Germinal center (tissue), 1 donor: ENCODE results near the gene PCSK4.

ENCODE experiments used
- DNase-seq: peaks from one replicate; pipeline ENCODE4 v3.0.0; 2012; ENCODE audit warnings: mixed read lengths, low spot score

PCSK4 gene

DNA sequence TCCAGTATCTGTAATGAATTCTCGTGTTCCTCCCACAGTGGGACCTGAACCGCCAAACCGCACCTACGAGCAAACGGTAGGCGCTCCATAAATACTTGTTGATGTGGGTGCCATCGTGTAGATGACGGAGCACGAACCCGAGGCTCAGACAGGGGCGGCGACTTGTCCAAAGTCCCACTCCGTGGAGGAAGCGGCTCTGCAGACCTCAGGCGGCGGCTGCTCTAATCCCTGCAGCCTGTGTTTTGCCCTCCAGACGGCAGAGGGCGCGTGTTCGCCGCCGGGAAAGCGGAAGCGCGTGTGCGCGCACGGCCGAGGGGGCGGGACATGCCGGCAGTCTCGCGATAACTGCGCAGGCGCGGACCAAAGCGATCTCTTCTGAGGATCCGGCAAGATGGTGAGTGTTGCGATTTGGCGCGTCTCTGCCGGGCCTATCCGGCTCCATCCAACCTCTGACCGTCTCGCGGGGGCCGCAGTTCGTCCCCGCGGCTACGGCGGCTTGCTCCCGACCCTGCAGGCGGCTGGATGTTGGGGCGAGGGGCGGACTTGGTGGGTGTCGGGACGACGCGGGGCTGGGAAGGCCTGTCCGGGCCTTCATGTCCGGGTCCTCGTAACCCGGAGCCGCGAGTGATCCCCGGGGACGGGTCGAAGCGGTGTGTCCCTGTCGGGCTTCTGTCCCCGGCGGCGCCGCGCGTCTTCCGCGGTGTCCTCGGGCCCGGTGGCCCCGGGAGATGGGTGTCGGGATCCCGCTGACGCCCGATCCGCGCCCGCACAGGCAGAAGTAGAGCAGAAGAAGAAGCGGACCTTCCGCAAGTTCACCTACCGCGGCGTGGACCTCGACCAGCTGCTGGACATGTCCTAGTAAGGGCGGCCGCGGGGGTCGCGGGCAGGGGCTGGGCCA lies 51.9 kb downstream of the PCSK4 start, which contains the start of gene RPS15:
Gene RPS15, plus strand, starts transcription at position 362 of the 898 bp plus-strand sequence. Its CDS starts 30 bp downstream, at position 392.
- DNase-seq = peak; percentile 94

DNA sequence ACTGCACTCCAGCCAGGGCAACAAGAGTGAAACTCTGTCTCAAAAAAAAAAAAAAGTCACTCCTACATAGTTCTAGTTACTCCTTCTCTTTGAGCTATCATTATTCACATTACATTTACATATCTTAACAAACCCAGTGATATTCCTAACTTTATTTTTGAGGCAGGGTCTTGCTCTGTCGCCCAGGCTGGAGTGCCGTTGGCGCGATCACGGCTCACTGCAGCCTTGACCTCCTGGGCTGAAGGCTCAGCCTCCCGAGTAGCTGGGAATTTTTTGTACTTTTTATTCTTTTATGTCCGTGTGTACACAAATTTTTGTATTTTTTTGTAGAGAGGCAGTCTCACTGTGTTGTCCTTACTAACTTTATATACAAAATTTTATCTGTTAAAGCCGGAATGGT lies 52.5 kb downstream of the PCSK4 start:
- DNase-seq = no peak

DNA sequence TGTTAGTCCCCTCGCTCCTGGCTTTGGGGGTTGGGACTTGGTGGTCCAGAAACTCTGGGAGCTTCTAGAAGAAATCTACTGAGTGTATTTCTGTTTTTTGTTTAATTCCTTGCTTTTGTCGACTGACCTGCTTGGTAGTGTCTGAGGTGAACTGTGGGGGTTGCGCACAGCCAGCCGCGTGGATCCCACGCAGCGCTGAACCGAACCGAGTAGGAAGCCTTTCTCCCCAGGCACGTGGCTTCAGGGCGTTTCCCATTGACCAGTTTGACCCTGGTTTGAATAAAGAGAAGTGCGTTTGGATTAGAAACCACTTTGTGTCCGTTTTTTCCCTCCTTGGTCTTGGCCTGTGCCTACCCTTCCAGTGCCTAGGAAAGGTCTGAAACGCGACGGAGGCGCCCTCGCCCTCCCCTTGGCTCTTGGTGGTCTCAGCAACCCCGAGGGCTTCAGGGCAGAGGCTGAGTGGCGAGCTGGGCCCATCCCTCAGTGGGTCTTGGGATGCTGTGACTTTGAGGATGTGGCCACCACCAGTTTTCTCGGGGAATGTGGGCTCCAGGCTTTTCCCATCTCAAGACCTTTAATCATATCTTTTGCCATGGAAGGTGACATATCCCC lies 54.7 kb downstream of the PCSK4 start:
- no peak for DNase-seq

DNA sequence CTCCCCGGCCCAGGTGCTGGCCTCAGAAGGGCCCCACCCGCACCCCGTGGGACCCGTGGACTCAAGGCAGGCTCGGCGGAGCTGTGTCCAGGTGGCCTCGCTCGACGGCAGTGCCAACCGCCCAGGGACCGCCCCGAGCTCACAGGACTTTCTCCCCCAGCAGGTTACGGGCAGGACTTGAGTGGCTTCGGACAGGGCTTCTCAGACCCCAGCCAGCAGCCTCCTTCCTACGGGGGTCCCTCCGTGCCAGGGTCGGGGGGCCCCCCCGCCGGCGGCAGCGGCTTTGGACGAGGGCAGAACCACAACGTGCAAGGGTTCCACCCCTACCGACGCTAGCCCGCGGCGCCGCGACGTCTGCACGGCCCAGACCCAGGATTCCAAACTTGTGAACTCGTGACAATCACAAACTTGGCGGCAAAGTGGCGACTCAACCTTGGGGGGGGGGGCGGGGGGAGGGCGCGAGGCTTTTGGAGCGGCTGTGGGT lies 55.5 kb downstream of the PCSK4 start:
- no peak for DNase-seq

DNA sequence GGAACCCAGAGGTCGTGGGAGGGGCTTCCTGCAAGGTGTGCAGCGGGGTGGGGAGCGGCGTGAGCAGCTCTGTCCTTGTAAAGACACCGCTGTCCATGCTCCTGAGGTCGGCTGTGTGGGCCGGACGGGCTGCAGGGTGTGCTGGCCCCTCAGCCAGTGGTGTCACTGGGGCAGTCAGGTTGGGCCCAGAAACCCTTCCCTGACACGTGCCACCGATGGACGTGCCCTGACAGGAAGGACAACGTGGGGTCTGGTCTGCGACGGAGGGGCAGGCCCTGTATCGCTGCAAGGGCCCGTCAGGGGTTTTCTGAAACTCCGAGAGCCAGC lies 56.1 kb downstream of the PCSK4 start:
- DNase-seq = no peak

DNA sequence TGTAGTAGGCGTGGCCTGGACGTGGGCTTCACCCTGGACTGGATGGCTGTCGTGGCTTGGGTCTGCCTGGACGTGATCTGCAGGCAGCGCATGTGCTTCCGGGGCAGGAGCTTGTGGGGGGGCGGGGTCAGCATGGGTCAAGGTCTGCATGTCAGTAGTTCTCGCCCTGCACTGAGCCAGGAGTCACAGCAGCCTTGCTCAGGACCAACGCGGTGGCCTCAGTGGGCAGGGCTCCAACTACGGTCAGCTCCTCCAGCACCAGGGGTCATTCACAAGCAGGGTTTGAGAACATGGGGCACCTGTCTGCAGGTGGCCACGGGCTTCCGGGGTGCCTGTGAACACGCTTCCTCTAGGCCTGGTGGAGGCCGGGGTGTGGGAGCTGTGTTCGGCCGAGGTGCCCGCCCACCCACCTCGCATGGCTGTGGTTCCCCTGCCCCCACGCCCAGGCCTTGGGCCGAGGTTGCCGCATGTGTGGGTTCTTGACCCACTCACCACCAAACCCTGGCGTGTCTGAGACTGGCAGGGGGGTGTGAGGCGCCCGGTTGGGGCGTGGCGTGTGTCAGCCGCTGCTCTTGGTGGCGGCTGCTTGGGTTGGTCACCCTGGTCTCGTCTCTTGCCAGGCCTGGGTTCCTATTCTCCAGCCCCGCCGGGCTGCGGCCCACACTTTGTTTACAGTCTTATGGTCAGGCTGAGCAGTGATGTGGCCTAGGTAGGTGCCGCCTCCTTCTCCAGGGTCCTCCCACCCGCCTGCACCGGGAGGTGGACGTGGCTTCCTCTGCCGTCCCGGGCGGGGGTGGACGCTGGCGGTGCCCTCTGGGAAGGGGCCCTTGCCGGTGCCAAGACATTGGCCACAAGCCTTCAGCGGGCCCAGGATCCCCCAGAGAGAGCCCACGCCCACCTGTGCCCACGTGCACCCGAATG lies 56.8 kb downstream of the PCSK4 start:
- no peak for DNase-seq

DNA sequence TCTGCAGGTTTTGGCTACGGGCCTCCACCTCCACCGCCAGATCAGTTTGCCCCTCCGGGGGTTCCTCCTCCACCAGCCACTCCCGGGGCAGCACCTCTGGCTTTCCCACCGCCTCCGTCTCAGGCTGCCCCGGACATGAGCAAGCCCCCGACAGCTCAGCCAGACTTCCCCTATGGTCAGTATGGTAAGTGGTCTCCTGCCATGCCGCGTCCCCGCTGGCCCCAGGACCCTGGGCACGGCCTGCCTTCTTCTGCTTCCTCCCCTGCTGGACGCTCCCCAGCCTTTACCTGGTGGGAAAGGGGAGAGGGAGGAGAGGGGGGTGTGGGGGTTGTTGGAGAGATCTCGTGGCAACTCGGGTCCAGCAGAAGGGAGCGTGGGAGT lies 57.7 kb downstream of the PCSK4 start:
- DNase-seq = no peak

DNA sequence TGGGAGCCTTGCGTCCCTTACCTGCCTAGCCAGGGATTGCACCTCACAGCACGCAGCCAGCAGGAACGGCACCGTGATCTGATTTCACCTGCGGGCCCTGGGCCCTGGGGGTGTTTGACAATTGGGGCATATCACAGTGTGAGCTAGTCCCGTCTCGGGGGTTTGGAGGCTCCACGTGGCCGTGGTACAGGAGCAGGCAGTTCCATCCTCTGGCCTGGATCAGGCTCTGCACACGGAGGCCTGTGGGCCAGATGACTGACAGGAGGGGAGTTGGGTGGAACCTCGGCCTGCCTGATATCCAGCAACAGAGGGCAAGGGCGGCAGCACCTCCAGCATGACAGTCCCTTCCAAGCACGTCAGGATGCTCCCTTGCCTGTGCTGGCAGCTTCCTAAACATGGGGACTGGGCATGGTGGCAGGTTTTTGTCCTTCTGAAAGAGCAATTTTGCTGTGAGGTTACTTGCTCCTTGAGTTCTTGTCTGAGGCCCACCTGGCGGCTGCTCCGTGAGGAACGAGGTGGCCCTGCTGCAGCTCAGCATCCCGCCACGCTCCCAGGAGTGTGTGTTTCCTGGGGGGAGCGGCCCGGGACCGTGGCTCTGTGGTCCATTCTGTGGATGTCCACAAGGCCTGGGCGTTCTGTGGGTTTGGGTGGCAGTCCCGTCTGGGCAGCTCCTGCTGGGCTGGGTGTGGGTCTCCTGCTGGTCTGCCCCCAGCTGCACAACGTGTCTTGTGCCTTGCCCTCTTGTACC lies 58.2 kb downstream of the PCSK4 start:
- no peak for DNase-seq
